ENCODE results near the gene ABTB2. TPM values are rescaled to one million over a fixed set of nuclear protein-coding genes. Genes with fewer than 3 reads are reported as not detected.

Gene ABTB2
- total RNA-seq, 1 experiment from 2014 or later: 3.6 TPM

- H3K27me3 Mint-ChIP-seq (ENCODE audit: insufficient read depth, unreplicated experiment): no peaks in the 10 kb centered on the region
- no TSS peak for BruUV-seq (replicated peaks)
- Histone ChIP-seq H3K9me3 (no peaks in the 10 kb centered on the region), H3K36me3 (ENCODE audit: control insufficient read depth, insufficient read depth, low read length) (no peaks in the 10 kb centered on the region), H3K4me1 (no peaks in the 10 kb centered on the region), H3K27me3 (replicated peaks; ENCODE audit: control insufficient read depth, insufficient read depth, low read length) (no peaks in the 10 kb centered on the region; the same call in none of the 2 replicates), H3K4me3 (ENCODE audit: low read depth, low read length) (no peak overlapping the region)
- intact Hi-C loops (cut with micrococcal nuclease; ENCODE audit: unreplicated experiment): no loop called here
- H3K4me3 Mint-ChIP-seq (ENCODE audit: unreplicated experiment): no peak overlapping the region
- H3K9me3 Mint-ChIP-seq (ENCODE audit: unreplicated experiment): no peaks in the 10 kb centered on the region
- TF ChIP-seq CTCF (IDR thresholded peaks at IDR 0.05; ENCODE audit: insufficient read depth in 1 of 2, low read depth in 1 of 2, low read length in 1 of 2, severe bottlenecking in 1 of 2, unreplicated experiment in 1 of 2): no peak
- H3K36me3 Mint-ChIP-seq (ENCODE audit: insufficient read depth, unreplicated experiment): no peaks in the 10 kb centered on the region
- no peaks in the 10 kb centered on the region for H3K4me1 Mint-ChIP-seq (ENCODE audit: low read depth, unreplicated experiment)
- H3K27ac Mint-ChIP-seq (ENCODE audit: unreplicated experiment): no peak overlapping the region
- ChIA-PET CTCF (no interaction called here), POLR2A (no interaction called here)
- DNase-seq: no peak
These were observed 142.6 kb downstream of the ABTB2 start for GRCh38 chr11:34214961-34215805.

- Mint-ChIP-seq H3K27me3 (ENCODE audit: insufficient read depth, unreplicated experiment) (no peaks in the 10 kb centered on the region), H3K4me3 (ENCODE audit: unreplicated experiment) (no peak overlapping the region), H3K9me3 (ENCODE audit: unreplicated experiment) (no peaks in the 10 kb centered on the region), H3K27ac (ENCODE audit: unreplicated experiment) (no peak overlapping the region), H3K4me1 (ENCODE audit: low read depth, unreplicated experiment) (peaks cover 6% of the 10 kb centered on the region), H3K36me3 (ENCODE audit: insufficient read depth, unreplicated experiment) (no peaks in the 10 kb centered on the region)
- intact Hi-C loops (cut with micrococcal nuclease; ENCODE audit: unreplicated experiment): no loop called here
- POLR2A ChIA-PET: no interaction called here
- Histone ChIP-seq H3K27me3 (replicated peaks; ENCODE audit: control insufficient read depth, insufficient read depth, low read length) (no peaks in the 10 kb centered on the region; the same call in none of the 2 replicates), H3K4me3 (ENCODE audit: low read depth, low read length) (no peak overlapping the region), H3K36me3 (ENCODE audit: control insufficient read depth, insufficient read depth, low read length) (no peaks in the 10 kb centered on the region), H3K4me1 (no peaks in the 10 kb centered on the region), H3K9me3 (no peaks in the 10 kb centered on the region)
- CTCF ChIA-PET: no interaction called here
- DNase-seq: no peak
- no peak for TF ChIP-seq CTCF (IDR thresholded peaks at IDR 0.05; ENCODE audit: insufficient read depth in 1 of 2, low read depth in 1 of 2, low read length in 1 of 2, severe bottlenecking in 1 of 2, unreplicated experiment in 1 of 2)
- BruUV-seq (replicated peaks): no TSS peak
These were observed 144.4 kb downstream of the ABTB2 start for GRCh38 chr11:34213366-34213765.

- Histone ChIP-seq H3K4me3 (ENCODE audit: low read depth, low read length) (no peak overlapping the region), H3K4me1 (no peaks in the 10 kb centered on the region), H3K27me3 (replicated peaks; ENCODE audit: control insufficient read depth, insufficient read depth, low read length) (no peaks in the 10 kb centered on the region; the same call in none of the 2 replicates), H3K36me3 (ENCODE audit: control insufficient read depth, insufficient read depth, low read length) (no peaks in the 10 kb centered on the region), H3K9me3 (no peaks in the 10 kb centered on the region)
- H3K27ac Mint-ChIP-seq (ENCODE audit: unreplicated experiment): no peak overlapping the region
- no peaks in the 10 kb centered on the region for H3K27me3 Mint-ChIP-seq (ENCODE audit: insufficient read depth, unreplicated experiment)
- no peak for DNase-seq
- peaks cover 7% of the 10 kb centered on the region for H3K4me1 Mint-ChIP-seq (ENCODE audit: low read depth, unreplicated experiment)
- H3K36me3 Mint-ChIP-seq (ENCODE audit: insufficient read depth, unreplicated experiment): no peaks in the 10 kb centered on the region
- CTCF ChIA-PET: no interaction called here
- no TSS peak for BruUV-seq (replicated peaks)
- no peak for TF ChIP-seq CTCF (IDR thresholded peaks at IDR 0.05; ENCODE audit: insufficient read depth in 1 of 2, low read depth in 1 of 2, low read length in 1 of 2, severe bottlenecking in 1 of 2, unreplicated experiment in 1 of 2)
- POLR2A ChIA-PET: no interaction called here
- no peak overlapping the region for H3K4me3 Mint-ChIP-seq (ENCODE audit: unreplicated experiment)
- intact Hi-C loops (cut with micrococcal nuclease; ENCODE audit: unreplicated experiment): no loop called here
- H3K9me3 Mint-ChIP-seq (ENCODE audit: unreplicated experiment): no peaks in the 10 kb centered on the region
These were observed 145.2 kb downstream of the ABTB2 start for GRCh38 chr11:34212566-34212965.

Data from Caco-2 (cell line).